Stimulated activated CD8-positive, alpha-beta memory T cell treated with anti-CD3 and anti-CD28 coated beads, Interleukin-15, amount 100 ng/mL, for 1 hour (primary cell): Measurements from ENCODE around the gene ENG.

Source experiments
- DNase-seq: peaks from one replicate; pipeline ENCODE4 v3.0.0-alpha.2; 2020; ENCODE audit warnings: low read depth

Gene ENG

GRCh38 chr9:127814619-127815511 is 39.6 kb downstream of the ENG start:
- no peak for DNase-seq

- DNase-seq = no peak
Measured at GRCh38 chr9:127813686-127814226, 40.7 kb downstream of the ENG start.

GRCh38 chr9:127812936-127813675 is 41.4 kb downstream of the ENG start:
- DNase-seq = no peak

DNA sequence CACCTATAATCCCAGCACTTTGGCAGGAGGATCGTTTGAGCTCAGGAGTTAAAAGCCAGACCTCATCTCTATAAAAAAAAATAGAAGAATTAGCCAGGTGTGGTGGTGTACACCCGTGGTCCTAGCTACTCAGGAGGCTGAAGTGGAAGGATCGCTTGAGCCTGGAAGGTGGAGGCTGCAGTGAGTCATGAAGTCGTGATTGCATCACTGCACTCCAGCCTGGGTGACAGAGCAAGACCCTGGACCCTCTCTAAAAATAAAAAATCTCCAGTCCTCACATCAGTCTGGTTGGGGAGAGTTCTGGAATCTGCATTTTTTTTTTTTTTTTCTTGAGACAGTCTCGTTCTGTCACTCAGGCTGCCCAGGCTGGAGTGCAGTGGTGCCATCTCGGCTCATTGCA is 42.4 kb downstream of the ENG start:
- no peak for DNase-seq

DNA sequence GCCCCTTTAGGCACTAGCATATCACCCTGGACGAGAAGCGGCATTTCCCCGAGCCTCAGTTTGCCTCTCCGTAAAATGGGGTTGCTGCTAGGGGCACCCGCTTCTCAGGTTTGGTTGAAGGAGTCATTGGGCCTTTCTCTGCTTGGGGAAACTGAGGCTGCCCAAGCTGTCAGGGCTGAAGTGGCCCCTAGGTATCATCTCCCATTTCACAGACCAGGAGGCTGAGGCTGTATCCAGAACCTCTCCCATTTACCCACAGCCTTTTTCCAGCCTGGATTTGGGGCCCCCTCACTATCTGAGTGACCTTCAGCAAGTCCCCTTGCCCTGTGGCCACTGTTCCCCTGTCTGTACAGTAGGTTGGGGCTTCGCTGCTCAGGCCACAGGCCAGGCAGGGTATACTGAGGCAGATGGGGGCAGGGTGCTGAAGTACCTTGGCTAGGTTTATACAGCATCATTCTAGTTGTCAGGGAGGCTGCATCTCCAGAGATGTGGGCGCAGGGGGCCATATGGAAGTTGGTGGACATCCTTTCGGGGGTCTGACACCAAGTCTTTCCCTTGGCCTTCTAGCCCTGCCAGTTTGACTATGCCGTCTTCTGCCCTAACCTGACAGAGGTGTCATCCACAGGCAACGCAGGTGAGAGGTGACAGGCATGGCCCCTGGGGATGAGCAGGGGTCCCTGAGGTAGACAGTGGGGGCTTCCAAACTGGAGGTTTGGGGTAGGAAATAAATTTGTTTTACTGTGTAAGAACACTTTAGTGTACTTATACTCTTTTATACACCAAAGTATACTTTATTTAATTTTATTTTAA is 43.9 kb downstream of the ENG start:
- DNase-seq = no peak

- DNase-seq = no peak
Measured at GRCh38 chr9:127809540-127810377, 44.7 kb downstream of the ENG start.

GRCh38 chr9:127809002-127809539 is 45.4 kb downstream of the ENG start:
- no peak for DNase-seq

GRCh38 chr9:127808347-127809001 is 46.0 kb downstream of the ENG start:
- no peak for DNase-seq

DNA sequence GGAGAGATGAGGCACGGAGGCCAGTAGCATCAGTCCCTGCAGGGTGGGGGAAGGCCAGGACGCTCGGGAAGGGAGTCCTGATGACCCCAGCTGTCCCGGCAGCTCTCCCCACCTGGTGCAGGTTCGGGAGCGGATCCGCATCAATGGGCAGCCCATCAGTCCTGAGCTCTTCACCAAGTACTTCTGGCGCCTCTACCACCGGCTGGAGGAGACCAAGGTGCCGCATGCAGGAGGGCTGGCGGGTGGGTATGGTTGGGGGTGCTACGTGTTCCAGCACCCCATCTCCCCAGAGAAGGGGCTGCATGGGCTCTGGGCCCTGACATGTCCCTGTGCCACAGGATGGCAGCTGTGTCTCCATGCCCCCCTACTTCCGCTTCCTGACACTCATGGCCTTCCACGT is 47.6 kb downstream of the ENG start:
- DNase-seq = no peak

GRCh38 chr9:127805620-127806019 is 48.8 kb downstream of the ENG start:
- DNase-seq = no peak

- no peak for DNase-seq
Measured at GRCh38 chr9:127803507-127804352, 50.7 kb downstream of the ENG start.

- peak; percentile 52 for DNase-seq
Measured at GRCh38 chr9:127802576-127803443, 51.6 kb downstream of the ENG start, which contains the start of gene FPGS. Gene FPGS, plus strand, starts transcription at chr9:127802882. Its CDS starts 43 bp downstream, at chr9:127802925.

- DNase-seq = no peak
Measured at GRCh38 chr9:127801955-127802575, 52.4 kb downstream of the ENG start.

GRCh38 chr9:127796852-127797370 is 57.5 kb downstream of the ENG start:
- DNase-seq = no peak

GRCh38 chr9:127796225-127796813 is 58.1 kb downstream of the ENG start:
- DNase-seq = no peak

GRCh38 chr9:127794001-127794791 is 60.3 kb downstream of the ENG start:
- DNase-seq = no peak
